A549 (cell line): ENCODE results near the gene RABL3.

ENCODE experiments used
- CEBPB ChIP-seq, 2 experiments: fragments of >200 bp in 1 of 2; sonication (Bioruptor Twin) in 1 of 2; formaldehyde crosslinking in 1 of 2; IDR thresholded peaks; 2 replicates each; pipeline ENCODE4 v1.6.1; 2012 to 2016
- HDAC2 ChIP-seq: fragments of 200-600 bp; sonication (generic); IDR thresholded peaks from 2 replicates; pipeline ENCODE4 v1.6.1; 2016
- KDM5A ChIP-seq: fragments of 200-600 bp; sonication (generic); IDR thresholded peaks from 2 replicates; pipeline ENCODE4 v1.6.1; 2016; ENCODE audit warnings: antibody characterized with exemption, mild to moderate bottlenecking
- MAFK ChIP-seq: fragments of 450-650 bp; IDR thresholded peaks from 2 replicates; pipeline ENCODE4 v1.6.1; 2014; ENCODE audit not compliant: partially characterized antibody
- MYC ChIP-seq: IDR thresholded peaks from 2 replicates; pipeline ENCODE4 v1.6.1; 2012; ENCODE audit warnings: mild to moderate bottlenecking, inconsistent platforms, low read length, improper control_type of control experiment, borderline replicate concordance
- POLR2A ChIP-seq: IDR thresholded peaks from 2 replicates; pipeline ENCODE4 v1.6.1; 2012; ENCODE audit warnings: mild to moderate bottlenecking, low read length
- REST ChIP-seq: fragments of 200-600 bp; sonication (generic); IDR thresholded peaks from 2 replicates; pipeline ENCODE4 v1.6.1; 2016; ENCODE audit warnings: antibody characterized with exemption, mild to moderate bottlenecking, moderate library complexity
- USF2 ChIP-seq: fragments of 450-650 bp; IDR thresholded peaks from 2 replicates; pipeline ENCODE4 v1.6.1; 2014; ENCODE audit warnings: antibody characterized with exemption
- TF ChIP-seq, protein P1 (sequence below): fragments of >200 bp; sonication (Bioruptor Twin); formaldehyde crosslinking; IDR thresholded peaks from 3 replicates; pipeline ENCODE4 v1.5.1; 2016

- no peak for TF ChIP-seq REST
- no peak for TF ChIP-seq POLR2A
- TF ChIP-seq, protein P1, sequence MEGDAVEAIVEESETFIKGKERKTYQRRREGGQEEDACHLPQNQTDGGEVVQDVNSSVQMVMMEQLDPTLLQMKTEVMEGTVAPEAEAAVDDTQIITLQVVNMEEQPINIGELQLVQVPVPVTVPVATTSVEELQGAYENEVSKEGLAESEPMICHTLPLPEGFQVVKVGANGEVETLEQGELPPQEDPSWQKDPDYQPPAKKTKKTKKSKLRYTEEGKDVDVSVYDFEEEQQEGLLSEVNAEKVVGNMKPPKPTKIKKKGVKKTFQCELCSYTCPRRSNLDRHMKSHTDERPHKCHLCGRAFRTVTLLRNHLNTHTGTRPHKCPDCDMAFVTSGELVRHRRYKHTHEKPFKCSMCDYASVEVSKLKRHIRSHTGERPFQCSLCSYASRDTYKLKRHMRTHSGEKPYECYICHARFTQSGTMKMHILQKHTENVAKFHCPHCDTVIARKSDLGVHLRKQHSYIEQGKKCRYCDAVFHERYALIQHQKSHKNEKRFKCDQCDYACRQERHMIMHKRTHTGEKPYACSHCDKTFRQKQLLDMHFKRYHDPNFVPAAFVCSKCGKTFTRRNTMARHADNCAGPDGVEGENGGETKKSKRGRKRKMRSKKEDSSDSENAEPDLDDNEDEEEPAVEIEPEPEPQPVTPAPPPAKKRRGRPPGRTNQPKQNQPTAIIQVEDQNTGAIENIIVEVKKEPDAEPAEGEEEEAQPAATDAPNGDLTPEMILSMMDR: no peak
- TF ChIP-seq HDAC2: no peak
- no peak for TF ChIP-seq USF2
- no peak for TF ChIP-seq MYC
- no peak for TF ChIP-seq MAFK
- TF ChIP-seq CEBPB (IDR thresholded peaks at IDR 0.05): no peak
- no peak for TF ChIP-seq KDM5A
These were observed 13.7 kb upstream of the RABL3 start for GRCh38 chr3:120756061-120756460.
